HEK293 (cell line): ENCODE data around the gene RAB24.
A peak's percentile ranks its signal among the peaks of the same experiment; 100 is the strongest.

ENCODE experiments used
- CTCF ChIA-PET: fragments of 350-600 bp; formaldehyde crosslinking; extraction: SDS; loops from one replicate; lab custom pipeline; 2021; ENCODE audit warnings: antibody characterized with exemption; lab: Yijun Ruan, JAX
- POLR2A ChIA-PET: fragments of 300-600 bp; formaldehyde crosslinking; extraction: SDS; loops from one replicate; lab custom pipeline; 2020; ENCODE audit warnings: antibody characterized with exemption, inconsistent platforms; lab: Yijun Ruan, JAX
- H3K27ac ChIP-seq: fragments of 200-500 bp; sonication (Bioruptor generic); 2 replicates; pipeline ENCODE4 v1.5.1; 2014; ENCODE audit warnings: low read depth, low read length, control low read depth, inconsistent platforms; ENCODE audit errors: extremely low read depth
- H3K36me3 ChIP-seq, 2 experiments: fragments of 200-500 bp in 1 of 2; sonication (Bioruptor generic) in 1 of 2; 1 replicate in 1 of 2; 2 replicates in 1 of 2; pipeline ENCODE4 v1.5.1; 2014 to 2017; ENCODE audit warnings: inconsistent platforms in 2 of 2, low read length in 2 of 2; ENCODE audit not compliant: control insufficient read depth in 2 of 2, insufficient read depth in 1 of 2
- H3K4me1 ChIP-seq: fragments of 200-500 bp; sonication (Bioruptor generic); 2 replicates; pipeline ENCODE4 v1.5.1; 2014; ENCODE audit warnings: mild to moderate bottlenecking, low read length, inconsistent platforms; ENCODE audit not compliant: control insufficient read depth, insufficient read depth
- H3K4me3 ChIP-seq: 2 replicates; pipeline ENCODE4 v1.5.1; 2011; ENCODE audit warnings: low read depth, mild to moderate bottlenecking, control low read depth, low read length, moderate library complexity
- H3K9me3 ChIP-seq: fragments of 200-500 bp; sonication (Bioruptor generic); 2 replicates; pipeline ENCODE4 v1.5.1; 2014; ENCODE audit warnings: low read depth, low read length, inconsistent platforms; ENCODE audit not compliant: control insufficient read depth, insufficient read depth
- FEZF1 ChIP-seq: fragments of 450-650 bp; formaldehyde crosslinking; IDR thresholded peaks from 2 replicates; pipeline ENCODE4 v1.5.1; 2016; ENCODE audit warnings: missing biosample characterization, missing genetic modification characterization
- HOXA7 ChIP-seq: sonication (generic); formaldehyde crosslinking; IDR thresholded peaks from 2 replicates; pipeline ENCODE4 v1.8.1; 2022; ENCODE audit warnings: missing genetic modification reagents, borderline replicate concordance
- KLF1 ChIP-seq: fragments of 450-650 bp; formaldehyde crosslinking; IDR thresholded peaks from 2 replicates; pipeline ENCODE4 v1.5.1; 2016; ENCODE audit warnings: missing biosample characterization, missing genetic modification characterization
- MEIS1 ChIP-seq: sonication (generic); formaldehyde crosslinking; IDR thresholded peaks from 2 replicates; pipeline ENCODE4 v1.8.1; 2022; ENCODE audit warnings: missing genetic modification reagents, mild to moderate bottlenecking, borderline replicate concordance
- SCRT2 ChIP-seq: fragments of 450-650 bp; formaldehyde crosslinking; IDR thresholded peaks from 2 replicates; pipeline ENCODE4 v1.5.1; 2016; ENCODE audit warnings: missing biosample characterization, missing genetic modification characterization
- SP2 ChIP-seq: fragments of 450-650 bp; formaldehyde crosslinking; IDR thresholded peaks from 2 replicates; pipeline ENCODE4 v1.5.1; 2016; ENCODE audit warnings: missing biosample characterization, missing genetic modification characterization
- TRIM28 ChIP-seq: IDR thresholded peaks from 2 replicates; pipeline ENCODE4 v1.6.1; 2011; ENCODE audit warnings: low read length, control low read depth, borderline replicate concordance
- ZBTB48 ChIP-seq: fragments of 450-650 bp; formaldehyde crosslinking; IDR thresholded peaks from 2 replicates; pipeline ENCODE4 v1.5.1; 2016; ENCODE audit warnings: missing biosample characterization, missing genetic modification characterization
- ZBTB7A ChIP-seq: fragments of 450-650 bp; formaldehyde crosslinking; IDR thresholded peaks from 2 replicates; pipeline ENCODE4 v1.5.1; 2016; ENCODE audit warnings: low read depth, missing biosample characterization, missing genetic modification characterization
- ZEB2 ChIP-seq: fragments of 450-650 bp; formaldehyde crosslinking; IDR thresholded peaks from 2 replicates; pipeline ENCODE4 v1.5.1; 2016; ENCODE audit warnings: missing biosample characterization, missing genetic modification characterization
- ZNF114 ChIP-seq: fragments of 450-650 bp; formaldehyde crosslinking; IDR thresholded peaks from 2 replicates; pipeline ENCODE4 v1.5.0; 2017; ENCODE audit warnings: missing biosample characterization, missing genetic modification characterization
- ZNF155 ChIP-seq: fragments of 450-650 bp; formaldehyde crosslinking; IDR thresholded peaks from 2 replicates; pipeline ENCODE4 v1.5.1; 2016; ENCODE audit warnings: missing biosample characterization, missing genetic modification characterization
- ZNF324 ChIP-seq: fragments of 450-650 bp; formaldehyde crosslinking; IDR thresholded peaks from 2 replicates; pipeline ENCODE4 v1.5.1; 2016; ENCODE audit warnings: missing biosample characterization, missing genetic modification characterization
- ZNF335 ChIP-seq: fragments of 450-650 bp; formaldehyde crosslinking; conservative IDR thresholded peaks from 2 replicates; pipeline ENCODE4 v1.5.1; 2016; ENCODE audit warnings: missing biosample characterization, missing genetic modification characterization
- ZNF394 ChIP-seq: fragments of 450-650 bp; formaldehyde crosslinking; IDR thresholded peaks from 2 replicates; pipeline ENCODE4 v1.5.1; 2016; ENCODE audit warnings: missing biosample characterization, missing genetic modification characterization, mild to moderate bottlenecking, moderate library complexity, borderline replicate concordance
- ZNF404 ChIP-seq: fragments of 450-650 bp; formaldehyde crosslinking; IDR thresholded peaks from 2 replicates; pipeline ENCODE4 v1.5.1; 2017; ENCODE audit warnings: missing biosample characterization, missing genetic modification characterization
- ZNF416 ChIP-seq: fragments of 450-650 bp; formaldehyde crosslinking; IDR thresholded peaks from 2 replicates; pipeline ENCODE4 v1.5.1; 2016; ENCODE audit warnings: missing biosample characterization, missing genetic modification characterization
- ZNF596 ChIP-seq: fragments of 450-650 bp; IDR thresholded peaks from 2 replicates; pipeline ENCODE4 v1.5.0; 2018; ENCODE audit warnings: missing biosample characterization, mild to moderate bottlenecking, missing genetic modification characterization, moderate library complexity
- ZNF660 ChIP-seq: fragments of 450-650 bp; IDR thresholded peaks from 2 replicates; pipeline ENCODE4 v1.5.1; 2018; ENCODE audit warnings: missing biosample characterization, mild to moderate bottlenecking, missing genetic modification characterization
- ZSCAN23 ChIP-seq: fragments of 450-650 bp; formaldehyde crosslinking; IDR thresholded peaks from 2 replicates; pipeline ENCODE4 v1.5.1; 2016; ENCODE audit warnings: missing biosample characterization, missing genetic modification characterization
- TF ChIP-seq, protein P1 (sequence below): fragments of 450-650 bp; formaldehyde crosslinking; IDR thresholded peaks from 2 replicates; pipeline ENCODE4 v1.5.1; 2016; ENCODE audit warnings: missing biosample characterization, missing genetic modification characterization
- TF ChIP-seq, protein P2 (sequence below): fragments of 450-650 bp; IDR thresholded peaks from 2 replicates; pipeline ENCODE4 v1.5.1; 2018; ENCODE audit warnings: missing biosample characterization, missing genetic modification characterization
- TF ChIP-seq, protein P3 (sequence below): fragments of 450-650 bp; formaldehyde crosslinking; IDR thresholded peaks from 2 replicates; pipeline ENCODE4 v1.5.1; 2016; ENCODE audit warnings: missing biosample characterization, missing genetic modification characterization
- TF ChIP-seq, protein P4 (sequence below): fragments of 450-650 bp; formaldehyde crosslinking; IDR thresholded peaks from 2 replicates; pipeline ENCODE4 v1.5.1; 2017; ENCODE audit warnings: missing biosample characterization, missing genetic modification characterization
- TF ChIP-seq, protein P5 (sequence below): fragments of 450-650 bp; formaldehyde crosslinking; IDR thresholded peaks from 2 replicates; pipeline ENCODE4 v1.5.1; 2016; ENCODE audit warnings: missing biosample characterization, missing genetic modification characterization, low read depth

RAB24 gene

DNA sequence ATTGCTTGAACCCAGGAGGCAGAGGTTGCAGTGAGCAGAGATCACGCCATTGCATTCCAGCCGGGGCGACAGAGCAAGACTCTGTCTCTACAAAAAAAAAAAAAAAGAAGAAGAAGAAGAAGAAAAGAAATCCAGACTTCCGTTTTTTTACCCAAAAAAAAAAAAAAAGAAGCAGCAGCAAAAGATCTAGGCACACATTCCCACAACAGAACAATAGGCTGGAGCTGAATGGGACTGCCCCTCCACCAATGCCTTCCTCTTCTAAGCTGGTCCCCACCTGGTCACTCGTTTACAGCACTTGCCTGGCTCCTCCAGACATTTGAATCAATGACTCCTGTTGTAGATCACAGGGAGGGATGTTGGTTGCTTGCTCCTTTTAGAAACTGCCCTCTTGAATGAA, 49.6 kb upstream of the RAB24 start:
- TF ChIP-seq ZNF335 (tag by site-specific recombination) = no peak
- no peak for TF ChIP-seq ZNF404 (tag by site-specific recombination)
- TF ChIP-seq, all 188 proteins: peak for 0
- no peaks in the 10 kb centered on the region for H3K9me3 ChIP-seq
- ChIA-PET CTCF (interaction anchor here (0.7 to 3.2 kb wide), 4 partner anchors 17 to 250 kb away, joined by 3 to 26 read pairs (median 3); no protein-coding TSS in a partner anchor), POLR2A (interaction anchor here (0.6 to 2.1 kb wide), 6 partner anchors 10 to 326 kb away, joined by 3 to 7 read pairs (median 4); no protein-coding TSS in a partner anchor)
- H3K36me3 ChIP-seq = peaks cover 0 to 12% of the 10 kb centered on the region in 2 experiments; a peak in 2 of 3 replicates
- no peak overlapping the region for H3K4me3 ChIP-seq
- no peak overlapping the region for H3K27ac ChIP-seq
- peaks cover 17% of the 10 kb centered on the region; the same call in 1 of the 2 replicates for H3K4me1 ChIP-seq

DNA sequence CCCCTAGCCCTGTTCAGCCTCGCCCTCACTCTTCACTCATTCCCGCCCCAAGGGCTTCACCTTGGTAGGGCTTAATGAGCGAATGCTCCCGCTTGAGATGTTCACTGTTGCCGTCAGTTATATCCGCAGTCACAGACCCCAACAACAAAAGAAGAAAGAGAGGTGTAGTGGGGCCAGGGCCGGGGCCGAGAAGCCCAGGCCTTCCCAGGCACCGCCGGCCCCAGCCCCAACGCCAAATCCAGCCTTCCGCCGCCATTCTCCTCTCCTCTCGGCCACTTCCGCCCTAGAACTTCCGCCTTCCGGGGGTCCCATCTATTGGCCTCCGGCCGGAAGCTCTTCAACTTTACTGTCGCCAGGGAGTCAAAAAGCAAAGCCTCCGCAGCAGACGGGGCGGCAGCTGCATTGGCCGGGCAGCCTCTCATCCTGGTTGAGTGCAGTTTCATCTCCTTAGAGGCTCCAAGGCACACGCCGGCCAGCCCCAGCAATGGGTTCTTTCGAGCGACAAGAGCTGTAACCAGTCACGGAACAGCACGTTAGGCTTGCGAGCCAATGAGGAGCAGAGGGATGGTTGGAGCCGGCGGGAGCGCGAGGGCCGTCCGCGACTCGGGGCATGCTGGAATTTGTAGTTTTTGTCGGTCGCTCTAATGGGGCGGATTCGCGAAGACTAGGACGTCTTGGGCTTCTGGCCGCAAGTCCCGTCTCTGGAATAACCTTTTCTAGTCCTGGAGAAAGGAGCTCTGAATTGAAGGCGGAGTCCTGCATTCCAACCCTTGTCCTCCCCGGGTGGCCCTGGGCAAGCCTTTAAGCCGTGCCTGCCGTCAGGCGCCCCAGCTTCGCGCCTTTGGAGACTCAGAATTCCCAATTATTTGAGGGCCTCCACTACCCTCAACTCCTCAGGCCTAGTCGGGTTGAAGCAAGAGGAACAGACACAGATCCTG, 48.1 kb upstream of the RAB24 start, which contains the start of gene LMAN2:
TSS of gene LMAN2 (minus strand) at position 277 of the 938 bp plus-strand sequence. CDS start at position 256, 21 bp downstream.
- ChIA-PET CTCF (interaction anchor here (0.6 to 3.2 kb wide), 12 partner anchors 9 to 1179 kb away, joined by 3 to 26 read pairs (median 4); no protein-coding TSS in a partner anchor), POLR2A (interaction anchor here (0.6 to 3.0 kb wide), 12 partner anchors 9 to 146 kb away, joined by 4 to 26 read pairs (median 8); partner anchors contain the start of genes GRK6, MXD3 and PDLIM7)
- Histone ChIP-seq H3K9me3 (no peaks in the 10 kb centered on the region), H3K27ac (peak within 1 kb of the TSS; percentile 92), H3K4me3 (peak within 1 kb of the TSS; percentile 61), H3K4me1 (peaks cover 20% of the 10 kb centered on the region; the same call in 1 of the 2 replicates), H3K36me3 (peaks cover 0 to 20% of the 10 kb centered on the region in 2 experiments; a peak in 2 of 3 replicates)
- TF ChIP-seq HOXA7 (CRISPR knock-in tag) (no peak), ZBTB7A (tag by site-specific recombination) (0 out of 2 replicates have a peak, but pooled peaks have one; percentile 35), KLF1 (tag by site-specific recombination) (no peak; the same call in 1 of the 2 replicates), ZNF155 (no peak), SCRT2 (no peak), ZNF114 (tag by site-specific recombination) (no peak), ZSCAN23 (tag by site-specific recombination) (0 out of 2 replicates have a peak, but pooled peaks have one; percentile 28), FEZF1 (tag by site-specific recombination) (0 out of 2 replicates have a peak, but pooled peaks have one; percentile 14), TRIM28 (peak; percentile 62), ZNF596 (no peak), ZNF324 (tag by site-specific recombination) (peak; percentile 70; the same call in 1 of the 2 replicates), ZNF416 (no peak), MEIS1 (CRISPR knock-in tag) (no peak), ZBTB48 (tag by site-specific recombination) (peak; percentile 48), ZEB2 (tag by site-specific recombination) (peak; percentile 88), ZNF394 (tag by site-specific recombination) (peak; percentile 74; the same call in 1 of the 2 replicates), SP2 (tag by site-specific recombination) (peak; percentile 93), ZNF660 (peak; percentile 96)
- TF ChIP-seq, protein P1, sequence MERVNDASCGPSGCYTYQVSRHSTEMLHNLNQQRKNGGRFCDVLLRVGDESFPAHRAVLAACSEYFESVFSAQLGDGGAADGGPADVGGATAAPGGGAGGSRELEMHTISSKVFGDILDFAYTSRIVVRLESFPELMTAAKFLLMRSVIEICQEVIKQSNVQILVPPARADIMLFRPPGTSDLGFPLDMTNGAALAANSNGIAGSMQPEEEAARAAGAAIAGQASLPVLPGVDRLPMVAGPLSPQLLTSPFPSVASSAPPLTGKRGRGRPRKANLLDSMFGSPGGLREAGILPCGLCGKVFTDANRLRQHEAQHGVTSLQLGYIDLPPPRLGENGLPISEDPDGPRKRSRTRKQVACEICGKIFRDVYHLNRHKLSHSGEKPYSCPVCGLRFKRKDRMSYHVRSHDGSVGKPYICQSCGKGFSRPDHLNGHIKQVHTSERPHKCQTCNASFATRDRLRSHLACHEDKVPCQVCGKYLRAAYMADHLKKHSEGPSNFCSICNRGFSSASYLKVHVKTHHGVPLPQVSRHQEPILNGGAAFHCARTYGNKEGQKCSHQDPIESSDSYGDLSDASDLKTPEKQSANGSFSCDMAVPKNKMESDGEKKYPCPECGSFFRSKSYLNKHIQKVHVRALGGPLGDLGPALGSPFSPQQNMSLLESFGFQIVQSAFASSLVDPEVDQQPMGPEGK (tag by site-specific recombination) = peak; percentile 66; the same call in 1 of the 2 replicates
- TF ChIP-seq, protein P2, sequence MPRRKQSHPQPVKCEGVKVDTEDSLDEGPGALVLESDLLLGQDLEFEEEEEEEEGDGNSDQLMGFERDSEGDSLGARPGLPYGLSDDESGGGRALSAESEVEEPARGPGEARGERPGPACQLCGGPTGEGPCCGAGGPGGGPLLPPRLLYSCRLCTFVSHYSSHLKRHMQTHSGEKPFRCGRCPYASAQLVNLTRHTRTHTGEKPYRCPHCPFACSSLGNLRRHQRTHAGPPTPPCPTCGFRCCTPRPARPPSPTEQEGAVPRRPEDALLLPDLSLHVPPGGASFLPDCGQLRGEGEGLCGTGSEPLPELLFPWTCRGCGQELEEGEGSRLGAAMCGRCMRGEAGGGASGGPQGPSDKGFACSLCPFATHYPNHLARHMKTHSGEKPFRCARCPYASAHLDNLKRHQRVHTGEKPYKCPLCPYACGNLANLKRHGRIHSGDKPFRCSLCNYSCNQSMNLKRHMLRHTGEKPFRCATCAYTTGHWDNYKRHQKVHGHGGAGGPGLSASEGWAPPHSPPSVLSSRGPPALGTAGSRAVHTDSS (tag by site-specific recombination) = 0 out of 2 replicates have a peak, but pooled peaks have one; percentile 23
- TF ChIP-seq, protein P3, sequence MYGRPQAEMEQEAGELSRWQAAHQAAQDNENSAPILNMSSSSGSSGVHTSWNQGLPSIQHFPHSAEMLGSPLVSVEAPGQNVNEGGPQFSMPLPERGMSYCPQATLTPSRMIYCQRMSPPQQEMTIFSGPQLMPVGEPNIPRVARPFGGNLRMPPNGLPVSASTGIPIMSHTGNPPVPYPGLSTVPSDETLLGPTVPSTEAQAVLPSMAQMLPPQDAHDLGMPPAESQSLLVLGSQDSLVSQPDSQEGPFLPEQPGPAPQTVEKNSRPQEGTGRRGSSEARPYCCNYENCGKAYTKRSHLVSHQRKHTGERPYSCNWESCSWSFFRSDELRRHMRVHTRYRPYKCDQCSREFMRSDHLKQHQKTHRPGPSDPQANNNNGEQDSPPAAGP (tag by site-specific recombination) = peak; percentile 60
- TF ChIP-seq, protein P4, sequence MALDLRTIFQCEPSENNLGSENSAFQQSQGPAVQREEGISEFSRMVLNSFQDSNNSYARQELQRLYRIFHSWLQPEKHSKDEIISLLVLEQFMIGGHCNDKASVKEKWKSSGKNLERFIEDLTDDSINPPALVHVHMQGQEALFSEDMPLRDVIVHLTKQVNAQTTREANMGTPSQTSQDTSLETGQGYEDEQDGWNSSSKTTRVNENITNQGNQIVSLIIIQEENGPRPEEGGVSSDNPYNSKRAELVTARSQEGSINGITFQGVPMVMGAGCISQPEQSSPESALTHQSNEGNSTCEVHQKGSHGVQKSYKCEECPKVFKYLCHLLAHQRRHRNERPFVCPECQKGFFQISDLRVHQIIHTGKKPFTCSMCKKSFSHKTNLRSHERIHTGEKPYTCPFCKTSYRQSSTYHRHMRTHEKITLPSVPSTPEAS (tag by site-specific recombination) = peak; percentile 56
- TF ChIP-seq, protein P5, sequence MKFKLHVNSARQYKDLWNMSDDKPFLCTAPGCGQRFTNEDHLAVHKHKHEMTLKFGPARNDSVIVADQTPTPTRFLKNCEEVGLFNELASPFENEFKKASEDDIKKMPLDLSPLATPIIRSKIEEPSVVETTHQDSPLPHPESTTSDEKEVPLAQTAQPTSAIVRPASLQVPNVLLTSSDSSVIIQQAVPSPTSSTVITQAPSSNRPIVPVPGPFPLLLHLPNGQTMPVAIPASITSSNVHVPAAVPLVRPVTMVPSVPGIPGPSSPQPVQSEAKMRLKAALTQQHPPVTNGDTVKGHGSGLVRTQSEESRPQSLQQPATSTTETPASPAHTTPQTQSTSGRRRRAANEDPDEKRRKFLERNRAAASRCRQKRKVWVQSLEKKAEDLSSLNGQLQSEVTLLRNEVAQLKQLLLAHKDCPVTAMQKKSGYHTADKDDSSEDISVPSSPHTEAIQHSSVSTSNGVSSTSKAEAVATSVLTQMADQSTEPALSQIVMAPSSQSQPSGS = no peak
